ENCODE measurements around the gene SNX8.

Gene SNX8

GRCh38 chr7:2217206-2217605 lies 97.0 kb downstream of the SNX8 start:
- no peak for DNase-seq (ENCODE audit: low read depth)
- no peak overlapping the region for H3K4me3 ChIP-seq (ENCODE audit: control insufficient read depth, low read depth, low read length)
- no peak for TF ChIP-seq CTCF (IDR thresholded peaks at IDR 0.05; ENCODE audit: control insufficient read depth, insufficient read depth, low read depth, low read length, missing control alignments)

- DNase-seq (ENCODE audit: low read depth), result no peak
- H3K4me3 ChIP-seq (ENCODE audit: control insufficient read depth, low read depth, low read length), result no peak overlapping the region
- no peak for TF ChIP-seq CTCF (IDR thresholded peaks at IDR 0.05; ENCODE audit: control insufficient read depth, insufficient read depth, low read depth, low read length, missing control alignments)
These were observed 98.4 kb downstream of the SNX8 start for GRCh38 chr7:2215851-2216250.

- no peak for TF ChIP-seq CTCF (IDR thresholded peaks at IDR 0.05; ENCODE audit: control insufficient read depth, insufficient read depth, low read depth, low read length, missing control alignments)
- DNase-seq (ENCODE audit: low read depth), result no peak
- no peak overlapping the region for H3K4me3 ChIP-seq (ENCODE audit: control insufficient read depth, low read depth, low read length)
These were observed 99.6 kb downstream of the SNX8 start for GRCh38 chr7:2214636-2215035.

GRCh38 chr7:2213551-2214215 lies 100.6 kb downstream of the SNX8 start:
- no peak for DNase-seq (ENCODE audit: low read depth)
- no peak for TF ChIP-seq CTCF (IDR thresholded peaks at IDR 0.05; ENCODE audit: control insufficient read depth, insufficient read depth, low read depth, low read length, missing control alignments)
- no peak overlapping the region for H3K4me3 ChIP-seq (ENCODE audit: control insufficient read depth, low read depth, low read length)

- TF ChIP-seq CTCF (IDR thresholded peaks at IDR 0.05; ENCODE audit: control insufficient read depth, insufficient read depth, low read depth, low read length, missing control alignments), result no peak
- no peak for DNase-seq (ENCODE audit: low read depth)
- H3K4me3 ChIP-seq (ENCODE audit: control insufficient read depth, low read depth, low read length), result no peak overlapping the region
These were observed 101.3 kb downstream of the SNX8 start for GRCh38 chr7:2212906-2213305.

GRCh38 chr7:2211926-2212325 lies 102.3 kb downstream of the SNX8 start:
- TF ChIP-seq CTCF (IDR thresholded peaks at IDR 0.05; ENCODE audit: control insufficient read depth, insufficient read depth, low read depth, low read length, missing control alignments), result no peak
- no peak overlapping the region for H3K4me3 ChIP-seq (ENCODE audit: control insufficient read depth, low read depth, low read length)
- DNase-seq (ENCODE audit: low read depth), result no peak
